Endothelial cell of umbilical vein (primary cell): ENCODE data around the gene GAK. TPM values are rescaled to one million over a fixed set of nuclear protein-coding genes. Genes with fewer than 3 reads are reported as not detected.

ENCODE experiments used
- BruUV-seq: library from RNA; stranded (reverse); fragments of 400-500 nt; replicated peaks from 2 replicates; lab custom pipeline; 2021; lab: Mats Ljungman, UMichigan
- CTCF ChIA-PET: fragments of 300-600, 350-600 bp; sonication (Branson Sonifier 250); formaldehyde crosslinking; loops from one replicate; lab custom pipeline; 2021; ENCODE audit warnings: antibody characterized with exemption, inconsistent platforms; lab: Charles Lee
- POLR2A ChIA-PET: fragments of 300-600, 350-600 bp; sonication (Branson Sonifier 250); formaldehyde crosslinking; loops from one replicate; lab custom pipeline; 2021; ENCODE audit warnings: antibody characterized with exemption, inconsistent platforms; lab: Charles Lee
- DNase-seq: peaks from one replicate; pipeline ENCODE4 v3.0.0-alpha.2; 2011; ENCODE audit warnings: low read depth, low spot score
- FAIRE-seq: peaks from 2 replicates; lab custom pipeline; 2011; peaks lifted over from hg19 to GRCh38; lab: Jason Lieb, UNC
- H2AFZ ChIP-seq: 2 replicates; pipeline ENCODE4 v1.6.0; 2012; ENCODE audit warnings: low read depth, low read length, control low read depth, inconsistent platforms
- H3K27ac ChIP-seq: 2 replicates; pipeline ENCODE4 v1.5.1; 2011; ENCODE audit warnings: low read depth, mild to moderate bottlenecking, control low read depth, low read length, moderate library complexity; ENCODE audit not compliant: insufficient read depth
- H3K27me3 ChIP-seq, 2 experiments: 2 replicates each; pipeline versions ENCODE4 v1.6.0 to v1.6.1; 2011; ENCODE audit warnings: low read length in 2 of 2, mixed read lengths in 1 of 2; ENCODE audit not compliant: control insufficient read depth in 2 of 2, insufficient read depth in 2 of 2
- H3K36me3 ChIP-seq, 2 experiments: 2 replicates in 1 of 2; 3 replicates in 1 of 2; pipeline ENCODE4 v1.5.1; 2011; ENCODE audit warnings: low read length in 2 of 2, mild to moderate bottlenecking in 1 of 2, moderate library complexity in 1 of 2; ENCODE audit not compliant: control insufficient read depth in 2 of 2, insufficient read depth in 2 of 2; ENCODE audit errors: extremely low read depth in 1 of 2
- H3K4me1 ChIP-seq: 3 replicates; pipeline ENCODE4 v1.5.1; 2011; ENCODE audit warnings: mild to moderate bottlenecking, low read length; ENCODE audit not compliant: control insufficient read depth, insufficient read depth; ENCODE audit errors: extremely low read depth
- H3K4me2 ChIP-seq: 2 replicates; pipeline ENCODE4 v1.6.1; 2011; ENCODE audit warnings: low read length, control low read depth, mixed read lengths; ENCODE audit not compliant: insufficient read depth
- H3K4me3 ChIP-seq, 3 experiments: fragments of 200-600 bp in 1 of 3; sonication (generic), shearing (Covaris generic) in 1 of 3; replicated peaks in 1 of 3; 2 replicates each; pipeline ENCODE4 v1.5.1; 2011 to 2016; ENCODE audit warnings: control low read depth in 3 of 3, low read length in 3 of 3, mild to moderate bottlenecking in 2 of 3, inconsistent platforms in 1 of 3, low read depth in 1 of 3, moderate library complexity in 1 of 3; ENCODE audit not compliant: insufficient read depth in 1 of 3
- H3K79me2 ChIP-seq: 2 replicates; pipeline ENCODE4 v1.6.0; 2012; ENCODE audit warnings: low read length, inconsistent platforms; ENCODE audit not compliant: control insufficient read depth, insufficient read depth
- H3K9ac ChIP-seq: replicated peaks from 2 replicates; pipeline ENCODE3; 2011; ENCODE audit warnings: low read length, control low read depth; ENCODE audit not compliant: insufficient read depth; ENCODE audit errors: extremely low read depth
- H3K9me1 ChIP-seq: replicated peaks from 3 replicates; pipeline ENCODE4 v1.6.0; 2011; ENCODE audit warnings: mild to moderate bottlenecking, low read length; ENCODE audit not compliant: control insufficient read depth, insufficient read depth; ENCODE audit errors: extremely low read depth
- H3K9me3 ChIP-seq: replicated peaks from 2 replicates; pipeline ENCODE4 v1.5.1; 2012; ENCODE audit warnings: low read length, inconsistent platforms; ENCODE audit not compliant: control insufficient read depth, insufficient read depth
- H4K20me1 ChIP-seq: replicated peaks from 2 replicates; pipeline ENCODE3; 2011; ENCODE audit warnings: mild to moderate bottlenecking, low read length; ENCODE audit not compliant: control insufficient read depth, insufficient read depth; ENCODE audit errors: extremely low read depth
- CTCF ChIP-seq, 2 donors: IDR thresholded peaks; 1 replicate in 1 of 2; 2 replicates in 1 of 2; pipeline ENCODE4 v1.5.1; 2011; ENCODE audit warnings: low read length in 2 of 2, mild to moderate bottlenecking in 2 of 2, moderate library complexity in 2 of 2, control low read depth in 1 of 2, inconsistent platforms in 1 of 2, low read depth in 1 of 2; ENCODE audit not compliant: insufficient read depth in 1 of 2; ENCODE audit errors: extremely low read depth in 1 of 2
- EZH2 ChIP-seq: IDR thresholded peaks from 2 replicates; pipeline ENCODE4 v1.6.1; 2012; ENCODE audit warnings: borderline replicate concordance, low read depth, mild to moderate bottlenecking, moderate library complexity, low read length, inconsistent platforms; ENCODE audit not compliant: severe bottlenecking
- FOS ChIP-seq: IDR thresholded peaks from 2 replicates; pipeline ENCODE4 v1.6.1; 2011; ENCODE audit warnings: mild to moderate bottlenecking, low read length, moderate library complexity, borderline replicate concordance; ENCODE audit not compliant: insufficient read depth
- GATA2 ChIP-seq: IDR thresholded peaks from 2 replicates; pipeline ENCODE4 v1.7.0; 2011; ENCODE audit warnings: low read depth, mild to moderate bottlenecking, moderate library complexity, mixed read lengths, low read length; ENCODE audit not compliant: insufficient read length, insufficient read depth
- JUN ChIP-seq: IDR thresholded peaks from 2 replicates; pipeline ENCODE4 v1.6.1; 2011; ENCODE audit warnings: borderline replicate concordance, low read depth; ENCODE audit not compliant: insufficient read length, insufficient read depth
- MAX ChIP-seq: IDR thresholded peaks from 2 replicates; pipeline ENCODE4 v1.6.1; 2011; ENCODE audit not compliant: insufficient read depth, insufficient read length
- MYC ChIP-seq: IDR thresholded peaks from one replicate; pipeline ENCODE4 v1.6.1; 2011; ENCODE audit warnings: mild to moderate bottlenecking, low read depth, low read length
- POLR2A ChIP-seq: IDR thresholded peaks from 2 replicates; pipeline ENCODE4 v1.6.1; 2012; ENCODE audit warnings: low read depth, mild to moderate bottlenecking, control low read depth, low read length
- POLR2AphosphoS5 ChIP-seq: IDR thresholded peaks from 2 replicates; pipeline ENCODE4 v1.6.1; 2012; ENCODE audit warnings: low read depth, mild to moderate bottlenecking, control low read depth, low read length, moderate library complexity; ENCODE audit not compliant: insufficient read depth
- dilution Hi-C: fragments of 300-500 bp; cut with MboI; formaldehyde crosslinking; loops from one replicate; pipeline ENCODE4 v1.15.0; 2019; ENCODE audit warnings: low sequenced_read_pairs; ENCODE audit not compliant: extremely low pct_ligation_motif_present
- intact Hi-C: fragments of 100-400 bp; cut with micrococcal nuclease; formaldehyde crosslinking; loops from one replicate; pipeline ENCODE4 v1.10.0; 2022
- polyA plus RNA-seq, 4 experiments: library from polyadenylated mRNA; depleted of rRNA in 3 of 4; stranded (reverse) in 3 of 4; unstranded in 1 of 4; fragments of >200 nt; gene quantifications; 2 replicates each; pipeline versions ENCODE4 v1.2.1 to v1.2.3, GENCODE V29; 2011 to 2012; ENCODE audit warnings: missing spikeins in 1 of 4
- total RNA-seq: library from RNA; stranded (reverse); gene quantifications from 2 replicates; pipeline ENCODE4 v1.2.3, GENCODE V29; 2021

The GAK gene
- total and polyA plus RNA-seq, 2 donors (not counting 3 experiments of a cell fraction or from before 2014, with no cell fraction given), result 49.6 to 109 TPM

GRCh38 chr4:889516-889915 lies 42.6 kb downstream of the GAK start:
- Histone ChIP-seq H2AFZ (no peak overlapping the region), H3K4me2 (no peak overlapping the region), H4K20me1 (no peaks in the 10 kb centered on the region), H3K27me3 (no peaks in the 10 kb centered on the region), H3K27ac (no peak overlapping the region), H3K4me3 (no peak overlapping the region), H3K9ac (no peak overlapping the region), H3K9me1 (no peaks in the 10 kb centered on the region), H3K9me3 (no peaks in the 10 kb centered on the region), H3K79me2 (no peaks in the 10 kb centered on the region), H3K36me3 (peaks cover 0 to 33% of the 10 kb centered on the region in 2 experiments), H3K4me1 (no peaks in the 10 kb centered on the region)
- intact Hi-C loops, result no loop called here
- DNase-seq (no peak), FAIRE-seq (no peak)
- TF ChIP-seq MAX (no peak), POLR2AphosphoS5 (no peak), FOS (no peak), CTCF (IDR thresholded peaks at IDR 0.05; ENCODE audit: extremely low read depth in 1 of 2, insufficient read depth in 1 of 2, low read depth in 1 of 2, low read length in 2 of 2) (no peak), EZH2 (no peak), JUN (no peak), POLR2A (no peak), MYC (no peak), GATA2 (no peak)
- POLR2A ChIA-PET, result interaction anchor here (0.6 kb wide), 1 partner anchor 53 kb away, joined by 3 read pairs; no protein-coding TSS in a partner anchor
- BruUV-seq, result no TSS peak
- dilution Hi-C loops, result no loop called here
- CTCF ChIA-PET, result no interaction called here
